Thymus (tissue), 11 donors: ENCODE data around the gene TMEM266. TPM values are rescaled to one million over a fixed set of nuclear protein-coding genes. Genes with fewer than 3 reads are reported as not detected.

ENCODE experiments used
- DNase-seq, 9 donors: peaks; one replicate each; pipeline ENCODE4 v3.0.0-alpha.2; 2013; ENCODE audit warnings: low spot score in 9 of 9, low read depth in 6 of 9, missing footprints in 1 of 9
- H3K27ac ChIP-seq, 2 donors: one replicate each; pipeline ENCODE4 v1.5.1; 2013; ENCODE audit warnings: control low read depth in 1 of 2, low read depth in 1 of 2, low read length in 1 of 2, mild to moderate bottlenecking in 1 of 2, moderate library complexity in 1 of 2
- H3K27me3 ChIP-seq, 2 donors: one replicate each; pipeline ENCODE4 v1.5.1; 2013; ENCODE audit warnings: low read length in 1 of 2; ENCODE audit not compliant: control insufficient read depth in 2 of 2, insufficient read depth in 1 of 2
- H3K36me3 ChIP-seq, 2 donors: one replicate each; pipeline ENCODE4 v1.5.1; 2013; ENCODE audit warnings: low read length in 1 of 2, mild to moderate bottlenecking in 1 of 2, moderate library complexity in 1 of 2; ENCODE audit not compliant: control insufficient read depth in 2 of 2, insufficient read depth in 2 of 2
- H3K4me1 ChIP-seq, 2 donors: one replicate each; pipeline ENCODE4 v1.5.1; 2013; ENCODE audit warnings: low read length in 2 of 2; ENCODE audit not compliant: control insufficient read depth in 2 of 2, insufficient read depth in 2 of 2
- H3K4me3 ChIP-seq, 2 donors: one replicate each; pipeline ENCODE4 v1.5.1; 2013; ENCODE audit warnings: low read length in 2 of 2, control low read depth in 1 of 2, mild to moderate bottlenecking in 1 of 2
- H3K9me3 ChIP-seq, 2 donors: one replicate each; pipeline ENCODE4 v1.5.1; 2013; ENCODE audit warnings: low read length in 1 of 2, mild to moderate bottlenecking in 1 of 2; ENCODE audit not compliant: control insufficient read depth in 2 of 2, insufficient read depth in 1 of 2
- WGBS: extraction: QIAGEN DNeasy Blood & Tissue Kit; methylation state at CpG from one replicate; pipeline ENCODE4 v1.1.7; 2013; 5-methylcytosine and 5-hydroxymethylcytosine counted together
- polyA plus RNA-seq: library from polyadenylated mRNA; stranded (reverse); fragments of 200-250 nt; gene quantifications from one replicate; pipeline ENCODE4 v1.2.3, GENCODE V29; 2013
- total RNA-seq: library from RNA; stranded (reverse); fragments of 120-200 nt; gene quantifications from one replicate; pipeline ENCODE4 v1.2.4, GENCODE V29; 2013
- donor health status: healthy.

TMEM266 gene
- total and polyA plus RNA-seq, 2 donors: 1.2 TPM

GRCh38 chr15:76217029-76217881 lies 157.5 kb downstream of the TMEM266 start:
- Histone ChIP-seq H3K4me3 (no peak overlapping the region), H3K27ac (no peak overlapping the region), H3K36me3 (peaks cover 18 to 30% of the 10 kb centered on the region in 2 donors), H3K4me1 (no peaks in the 10 kb centered on the region), H3K27me3 (no peaks in the 10 kb centered on the region), H3K9me3 (no peaks in the 10 kb centered on the region)
- peak in 1 of 9 donors; percentile 20 for DNase-seq
- WGBS: 91% methylated on average over 7 of the region's 7 CpGs

GRCh38 chr15:76217882-76218217 lies 158.1 kb downstream of the TMEM266 start:
- Histone ChIP-seq H3K4me1 (no peaks in the 10 kb centered on the region), H3K27ac (no peak overlapping the region), H3K36me3 (peaks cover 18 to 30% of the 10 kb centered on the region in 2 donors), H3K9me3 (no peaks in the 10 kb centered on the region), H3K4me3 (no peak overlapping the region), H3K27me3 (no peaks in the 10 kb centered on the region)
- WGBS: 97% methylated on average over 5 of the region's 5 CpGs
- DNase-seq: no peak

- H3K9me3 ChIP-seq: no peaks in the 10 kb centered on the region
These were observed 161.4 kb downstream of the TMEM266 start for GRCh38 chr15:76221085-76221767.

DNA sequence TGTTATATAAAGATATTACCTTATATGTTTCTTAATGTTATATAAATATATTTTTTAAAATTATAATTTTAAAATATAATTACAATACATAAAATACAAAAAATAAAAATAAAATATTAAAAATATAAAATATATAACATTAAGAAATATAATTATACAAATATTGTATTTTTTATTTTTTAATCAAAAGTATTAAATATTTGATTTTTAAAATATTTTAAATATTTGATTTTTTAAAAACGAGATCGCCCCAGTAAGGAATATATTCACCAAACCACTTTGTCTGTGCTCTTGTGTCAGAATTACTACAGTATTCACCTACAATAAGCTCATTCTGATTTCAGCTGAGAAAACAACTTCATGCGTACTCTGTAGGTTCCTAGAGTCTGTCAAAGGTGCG lies 162.4 kb downstream of the TMEM266 start:
- WGBS: over 99% methylated on average over 4 of the region's 4 CpGs
- Histone ChIP-seq H3K27ac (no peak overlapping the region), H3K4me3 (no peak overlapping the region), H3K9me3 (no peaks in the 10 kb centered on the region), H3K27me3 (no peaks in the 10 kb centered on the region), H3K4me1 (no peaks in the 10 kb centered on the region), H3K36me3 (peaks cover 14 to 29% of the 10 kb centered on the region in 2 donors)
- DNase-seq: no peak

More at GRCh38 chr15:76221085-76221767, 161.4 kb downstream of the TMEM266 start:
- peaks cover 14 to 29% of the 10 kb centered on the region in 2 donors for H3K36me3 ChIP-seq
- DNase-seq: no peak
- H3K4me3 ChIP-seq: no peak overlapping the region
- WGBS: 97% methylated on average over 1 of the region's 1 CpG
- no peak overlapping the region for H3K27ac ChIP-seq
- H3K27me3 ChIP-seq: no peaks in the 10 kb centered on the region
- no peaks in the 10 kb centered on the region for H3K4me1 ChIP-seq

DNA sequence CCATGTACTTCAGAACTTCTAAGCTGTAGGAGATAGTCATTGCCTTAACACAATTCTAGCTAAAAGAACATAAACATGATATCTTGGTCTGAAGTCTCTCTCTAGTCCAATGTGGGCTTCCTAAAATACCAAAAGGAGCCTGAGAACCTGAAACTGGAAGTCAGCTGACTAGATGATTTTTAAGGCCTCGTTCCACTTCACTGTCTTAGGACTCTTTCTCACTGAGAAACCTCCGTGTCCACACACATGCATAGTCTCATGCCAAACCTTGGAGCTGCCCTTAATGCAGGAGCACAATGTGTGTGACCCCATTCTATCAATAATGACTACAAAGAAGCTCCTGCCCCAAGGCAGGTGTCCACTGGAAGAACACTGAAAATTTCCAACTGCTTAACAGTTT lies 163.7 kb downstream of the TMEM266 start:
- H3K36me3 ChIP-seq: peaks cover 14 to 27% of the 10 kb centered on the region in 2 donors
- no peak for DNase-seq
- WGBS: 92% methylated on average over 2 of the region's 2 CpGs
- H3K4me1 ChIP-seq: no peaks in the 10 kb centered on the region
- no peaks in the 10 kb centered on the region for H3K27me3 ChIP-seq
- no peak overlapping the region for H3K4me3 ChIP-seq
- H3K9me3 ChIP-seq: no peaks in the 10 kb centered on the region
- H3K27ac ChIP-seq: no peak overlapping the region

DNA sequence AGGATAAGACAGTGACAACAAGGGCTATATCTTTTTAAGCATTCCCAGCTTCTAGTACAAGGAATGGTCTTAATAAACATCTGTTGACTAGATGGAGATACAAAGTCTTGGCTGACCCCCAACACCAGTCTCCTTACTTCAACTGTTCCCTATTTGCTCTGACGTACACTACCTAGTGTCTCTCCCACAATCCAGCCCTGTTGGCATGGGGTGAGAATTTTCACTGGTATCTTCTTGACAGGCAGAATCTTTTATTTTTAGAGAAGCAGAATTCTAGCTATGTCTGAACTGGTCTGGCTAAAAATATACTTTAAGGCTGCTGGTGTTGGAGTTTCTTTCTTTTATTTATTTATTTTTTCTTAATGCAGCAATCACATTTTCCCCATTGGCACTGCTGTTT lies 169.5 kb downstream of the TMEM266 start:
- H3K4me1 ChIP-seq: no peaks in the 10 kb centered on the region
- no peaks in the 10 kb centered on the region for H3K27me3 ChIP-seq
- no peaks in the 10 kb centered on the region for H3K9me3 ChIP-seq
- 48% methylated on average over 1 of the region's 1 CpG for WGBS
- no peak overlapping the region for H3K4me3 ChIP-seq
- peaks cover 12 to 15% of the 10 kb centered on the region in 2 donors for H3K36me3 ChIP-seq
- DNase-seq: no peak
- no peak overlapping the region for H3K27ac ChIP-seq

- Histone ChIP-seq H3K9me3 (no peaks in the 10 kb centered on the region), H3K27me3 (no peaks in the 10 kb centered on the region), H3K4me3 (no peak overlapping the region), H3K4me1 (no peaks in the 10 kb centered on the region), H3K36me3 (peaks cover 4 to 5% of the 10 kb centered on the region in 2 donors), H3K27ac (no peak overlapping the region)
- WGBS: 99% methylated on average over 1 of the region's 1 CpG
- no peak for DNase-seq
These were observed 174.1 kb downstream of the TMEM266 start for GRCh38 chr15:76233921-76234320.

GRCh38 chr15:76234337-76234889 lies 174.6 kb downstream of the TMEM266 start:
- no peak overlapping the region for H3K4me3 ChIP-seq
- H3K36me3 ChIP-seq: peaks cover 4 to 5% of the 10 kb centered on the region in 2 donors
- H3K4me1 ChIP-seq: no peaks in the 10 kb centered on the region
- WGBS: over 99% methylated on average over 4 of the region's 4 CpGs
- H3K27ac ChIP-seq: no peak overlapping the region
- no peaks in the 10 kb centered on the region for H3K9me3 ChIP-seq
- H3K27me3 ChIP-seq: no peaks in the 10 kb centered on the region
- DNase-seq: no peak
